ENCODE measurements around the gene BSPRY. TPM values are rescaled to one million over a fixed set of nuclear protein-coding genes. Genes with fewer than 3 reads are reported as not detected.
A peak's percentile ranks its signal among the peaks of the same experiment; 100 is the strongest.

BSPRY gene
- total and polyA plus RNA-seq, 2 of the 13 experiments (the other 11 are each of a cell fraction or from before 2014, with no cell fraction given): 0.09 to 0.26 TPM

DNA sequence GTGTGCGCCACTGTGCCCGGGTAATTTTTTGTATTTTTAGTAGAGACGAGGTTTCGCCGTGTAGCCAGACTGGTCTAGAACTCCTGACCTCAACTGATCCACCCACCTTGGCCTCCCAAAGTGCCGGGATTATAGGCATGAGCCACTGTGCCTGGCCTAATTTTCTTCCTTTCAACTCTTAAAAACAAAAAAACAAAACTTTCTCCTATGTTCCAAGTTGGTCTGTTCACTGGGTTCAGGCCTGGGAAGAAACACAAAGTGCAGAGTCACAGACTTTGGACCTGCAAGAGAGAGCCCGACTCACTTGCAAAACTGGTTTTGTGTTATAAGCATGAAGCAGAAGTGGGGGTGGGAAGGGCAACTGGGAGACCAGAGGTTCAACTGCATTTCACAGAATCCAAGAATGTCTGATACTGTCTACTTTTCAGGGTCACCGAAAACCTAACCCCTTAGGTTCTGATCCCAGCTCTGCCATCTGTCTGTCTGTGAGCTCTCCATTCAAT, 32.6 kb downstream of the BSPRY start:
- H3K4me1 ChIP-seq (ENCODE audit: insufficient read depth, low read length): peaks cover 96% of the 10 kb centered on the region
- no peaks in the 10 kb centered on the region for H3K27me3 ChIP-seq (ENCODE audit: control insufficient read depth in 1 of 2, insufficient read depth in 2 of 2, low read length in 2 of 2)
- in situ Hi-C loops (cut with HindIII; ENCODE audit: extremely low pct_ligation_motif_present, low pct_unique_long_range_greater_than_20kb): no loop called here
- DNase-seq (ENCODE audit: low spot score): peak; percentile 89
- H3K36me3 ChIP-seq (replicated peaks in 1 of 2; ENCODE audit: control insufficient read depth in 1 of 2, insufficient read depth in 2 of 2, low read length in 2 of 2): 0 out of 5 replicates have a peak, but pooled peaks cover 0 to 3% of the 10 kb centered on the region in 2 experiments
- no peaks in the 10 kb centered on the region for H3K9me3 ChIP-seq (ENCODE audit: low read length)
- peak overlapping the region; percentile 87 for H3K27ac ChIP-seq (ENCODE audit: extremely low read length, insufficient read depth, low read length)
- WGBS (ENCODE audit: low lambda C conversion rate): 2% methylated on average over 8 of the region's 8 CpGs
- intact Hi-C loops (cut with micrococcal nuclease; ENCODE audit: unreplicated experiment): no loop called here
- peak overlapping the region in 2 of 3 experiments; percentile 22 to 39; a peak in 3 of 6 replicates for H3K4me3 ChIP-seq (replicated peaks in 1 of 3; ENCODE audit: insufficient read depth in 1 of 3, low read depth in 2 of 3, low read length in 3 of 3)
- no TSS peak for BruUV-seq (replicated peaks)
- POLR2A ChIA-PET: interaction anchor here (1.8 kb wide), 1 partner anchor 28 kb away, joined by 4 read pairs; the partner anchor contains the start of genes C9orf43 and POLE3
- no peak overlapping the region for H2AFZ ChIP-seq (ENCODE audit: low read length)
- H3K4me2 ChIP-seq (ENCODE audit: low read depth, low read length): peak overlapping the region; percentile 58
- peak; percentile 67 for ATAC-seq
- CTCF ChIA-PET (ENCODE audit: low intra/inter-chr PET ratio, low total read pairs): no interaction called here
- peak overlapping the region; percentile 52 for H3K9ac ChIP-seq (ENCODE audit: insufficient read depth, low read depth, low read length)
- H3K79me2 ChIP-seq (ENCODE audit: insufficient read depth, low read length): no peaks in the 10 kb centered on the region
- no peaks in the 10 kb centered on the region for H4K20me1 ChIP-seq (ENCODE audit: insufficient read depth, low read length)
- FAIRE-seq: peak; percentile 85
- TF ChIP-seq, protein P1, sequence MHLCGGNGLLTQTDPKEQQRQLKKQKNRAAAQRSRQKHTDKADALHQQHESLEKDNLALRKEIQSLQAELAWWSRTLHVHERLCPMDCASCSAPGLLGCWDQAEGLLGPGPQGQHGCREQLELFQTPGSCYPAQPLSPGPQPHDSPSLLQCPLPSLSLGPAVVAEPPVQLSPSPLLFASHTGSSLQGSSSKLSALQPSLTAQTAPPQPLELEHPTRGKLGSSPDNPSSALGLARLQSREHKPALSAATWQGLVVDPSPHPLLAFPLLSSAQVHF (CRISPR knock-in tag; IDR thresholded peaks at IDR 0.05): no peak
- TF ChIP-seq TOE1 (CRISPR knock-in tag; IDR thresholded peaks at IDR 0.05) (no peak), ASH2L (IDR thresholded peaks at IDR 0.05; ENCODE audit: insufficient read length, low read depth, low read length) (peak; percentile 42), ZNF510 (CRISPR knock-in tag; IDR thresholded peaks at IDR 0.05; ENCODE audit: low read depth) (no peak), ATAD3A (CRISPR knock-in tag; IDR thresholded peaks at IDR 0.05) (no peak), NFATC3 (CRISPR knock-in tag; IDR thresholded peaks at IDR 0.05) (no peak), TCF7 (IDR thresholded peaks at IDR 0.05; ENCODE audit: low read depth) (peak; percentile 45), ZEB1 (IDR thresholded peaks at IDR 0.05; ENCODE audit: insufficient replicate concordance, low read depth) (peak; percentile 51), ZNF124 (CRISPR knock-in tag; IDR thresholded peaks at IDR 0.05) (no peak), BRCA1 (CRISPR knock-in tag; IDR thresholded peaks at IDR 0.05) (peak; percentile 4; the same call in 1 of the 2 replicates), SP140L (CRISPR knock-in tag; IDR thresholded peaks at IDR 0.05; ENCODE audit: borderline replicate concordance) (no peak), KLF13 (CRISPR knock-in tag; IDR thresholded peaks at IDR 0.05) (no peak), NFE2L1 (CRISPR knock-in tag; IDR thresholded peaks at IDR 0.05; ENCODE audit: borderline replicate concordance) (no peak), NKX3-1 (CRISPR knock-in tag; IDR thresholded peaks at IDR 0.05) (no peak), NR2C2 (CRISPR knock-in tag; IDR thresholded peaks at IDR 0.05; ENCODE audit: borderline replicate concordance) (peak; percentile 45; the same call in 1 of the 2 replicates)
- TF ChIP-seq, protein P2, sequence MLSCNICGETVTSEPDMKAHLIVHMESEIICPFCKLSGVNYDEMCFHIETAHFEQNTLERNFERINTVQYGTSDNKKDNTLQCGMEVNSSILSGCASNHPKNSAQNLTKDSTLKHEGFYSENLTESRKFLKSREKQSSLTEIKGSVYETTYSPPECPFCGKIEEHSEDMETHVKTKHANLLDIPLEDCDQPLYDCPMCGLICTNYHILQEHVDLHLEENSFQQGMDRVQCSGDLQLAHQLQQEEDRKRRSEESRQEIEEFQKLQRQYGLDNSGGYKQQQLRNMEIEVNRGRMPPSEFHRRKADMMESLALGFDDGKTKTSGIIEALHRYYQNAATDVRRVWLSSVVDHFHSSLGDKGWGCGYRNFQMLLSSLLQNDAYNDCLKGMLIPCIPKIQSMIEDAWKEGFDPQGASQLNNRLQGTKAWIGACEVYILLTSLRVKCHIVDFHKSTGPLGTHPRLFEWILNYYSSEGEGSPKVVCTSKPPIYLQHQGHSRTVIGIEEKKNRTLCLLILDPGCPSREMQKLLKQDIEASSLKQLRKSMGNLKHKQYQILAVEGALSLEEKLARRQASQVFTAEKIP (CRISPR knock-in tag; IDR thresholded peaks at IDR 0.05; ENCODE audit: borderline replicate concordance): no peak
- TF ChIP-seq, protein P3, sequence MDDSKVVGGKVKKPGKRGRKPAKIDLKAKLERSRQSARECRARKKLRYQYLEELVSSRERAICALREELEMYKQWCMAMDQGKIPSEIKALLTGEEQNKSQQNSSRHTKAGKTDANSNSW (CRISPR knock-in tag; IDR thresholded peaks at IDR 0.05; ENCODE audit: borderline replicate concordance): no peak
- TF ChIP-seq, protein P4, sequence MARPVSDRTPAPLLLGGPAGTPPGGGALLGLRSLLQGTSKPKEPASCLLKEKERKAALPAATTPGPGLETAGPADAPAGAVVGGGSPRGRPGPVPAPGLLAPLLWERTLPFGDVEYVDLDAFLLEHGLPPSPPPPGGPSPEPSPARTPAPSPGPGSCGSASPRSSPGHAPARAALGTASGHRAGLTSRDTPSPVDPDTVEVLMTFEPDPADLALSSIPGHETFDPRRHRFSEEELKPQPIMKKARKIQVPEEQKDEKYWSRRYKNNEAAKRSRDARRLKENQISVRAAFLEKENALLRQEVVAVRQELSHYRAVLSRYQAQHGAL (CRISPR knock-in tag; IDR thresholded peaks at IDR 0.05; ENCODE audit: not compliant biosample characterization): no peak
